ENCODE measurements around the gene FGF14.

The FGF14 gene

GRCh38 chr13:102261809-102262208 lies 140.0 kb downstream of the FGF14 start:
- no peak for DNase-seq (ENCODE audit: low spot score)
- TF ChIP-seq, protein P1, sequence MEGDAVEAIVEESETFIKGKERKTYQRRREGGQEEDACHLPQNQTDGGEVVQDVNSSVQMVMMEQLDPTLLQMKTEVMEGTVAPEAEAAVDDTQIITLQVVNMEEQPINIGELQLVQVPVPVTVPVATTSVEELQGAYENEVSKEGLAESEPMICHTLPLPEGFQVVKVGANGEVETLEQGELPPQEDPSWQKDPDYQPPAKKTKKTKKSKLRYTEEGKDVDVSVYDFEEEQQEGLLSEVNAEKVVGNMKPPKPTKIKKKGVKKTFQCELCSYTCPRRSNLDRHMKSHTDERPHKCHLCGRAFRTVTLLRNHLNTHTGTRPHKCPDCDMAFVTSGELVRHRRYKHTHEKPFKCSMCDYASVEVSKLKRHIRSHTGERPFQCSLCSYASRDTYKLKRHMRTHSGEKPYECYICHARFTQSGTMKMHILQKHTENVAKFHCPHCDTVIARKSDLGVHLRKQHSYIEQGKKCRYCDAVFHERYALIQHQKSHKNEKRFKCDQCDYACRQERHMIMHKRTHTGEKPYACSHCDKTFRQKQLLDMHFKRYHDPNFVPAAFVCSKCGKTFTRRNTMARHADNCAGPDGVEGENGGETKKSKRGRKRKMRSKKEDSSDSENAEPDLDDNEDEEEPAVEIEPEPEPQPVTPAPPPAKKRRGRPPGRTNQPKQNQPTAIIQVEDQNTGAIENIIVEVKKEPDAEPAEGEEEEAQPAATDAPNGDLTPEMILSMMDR (IDR thresholded peaks at IDR 0.05; ENCODE audit: extremely low read depth, missing control alignments): no peak

GRCh38 chr13:102261316-102261715 lies 140.5 kb downstream of the FGF14 start:
- TF ChIP-seq, protein P1 (IDR thresholded peaks at IDR 0.05; ENCODE audit: extremely low read depth, missing control alignments): no peak
- no peak for DNase-seq (ENCODE audit: low spot score)

GRCh38 chr13:102260256-102260655 lies 141.6 kb downstream of the FGF14 start:
- no peak for DNase-seq (ENCODE audit: low spot score)
- TF ChIP-seq, protein P1 (IDR thresholded peaks at IDR 0.05; ENCODE audit: extremely low read depth, missing control alignments): no peak

DNA sequence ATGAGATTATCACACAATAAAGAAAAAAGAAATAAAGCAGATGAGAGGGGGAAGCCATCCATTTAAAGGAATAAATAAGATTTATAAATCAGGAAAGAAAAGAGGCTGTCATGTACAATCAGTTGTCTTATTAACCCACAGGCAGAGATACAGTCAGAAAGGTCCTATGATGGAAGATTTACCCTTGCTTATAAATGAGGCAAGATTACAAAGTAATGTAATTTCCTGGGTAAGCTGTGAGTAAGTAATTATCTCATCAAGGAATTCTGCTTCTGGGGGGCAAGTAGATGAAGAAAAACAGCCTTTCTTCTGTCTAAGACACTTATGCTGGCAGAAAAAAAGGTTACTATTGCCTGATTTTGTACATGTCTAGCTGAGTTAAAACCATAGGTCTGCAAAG lies 146.4 kb downstream of the FGF14 start:
- TF ChIP-seq, protein P1 (IDR thresholded peaks at IDR 0.05; ENCODE audit: extremely low read depth, missing control alignments): no peak
- DNase-seq (ENCODE audit: low spot score): no peak

DNA sequence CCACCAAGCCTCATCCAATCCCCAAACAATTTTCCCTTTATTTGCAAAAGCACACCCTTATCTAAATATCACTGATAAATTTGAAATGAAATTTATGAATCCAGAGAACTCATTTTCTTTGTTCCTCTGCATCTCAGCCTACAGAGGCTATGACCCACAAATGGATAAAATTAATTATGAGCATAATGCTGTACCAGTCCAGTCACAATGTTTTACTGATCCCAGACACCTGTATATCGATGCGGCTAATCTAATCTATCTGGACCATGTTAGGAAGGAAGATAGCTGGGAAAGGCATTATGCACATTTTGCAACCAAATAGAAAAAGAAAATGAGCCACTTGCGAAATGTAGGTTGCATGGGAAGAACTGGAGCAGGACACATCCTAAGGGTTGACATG lies 150.0 kb downstream of the FGF14 start:
- DNase-seq (ENCODE audit: low spot score): no peak
- TF ChIP-seq, protein P1 (IDR thresholded peaks at IDR 0.05; ENCODE audit: extremely low read depth, missing control alignments): no peak

DNA sequence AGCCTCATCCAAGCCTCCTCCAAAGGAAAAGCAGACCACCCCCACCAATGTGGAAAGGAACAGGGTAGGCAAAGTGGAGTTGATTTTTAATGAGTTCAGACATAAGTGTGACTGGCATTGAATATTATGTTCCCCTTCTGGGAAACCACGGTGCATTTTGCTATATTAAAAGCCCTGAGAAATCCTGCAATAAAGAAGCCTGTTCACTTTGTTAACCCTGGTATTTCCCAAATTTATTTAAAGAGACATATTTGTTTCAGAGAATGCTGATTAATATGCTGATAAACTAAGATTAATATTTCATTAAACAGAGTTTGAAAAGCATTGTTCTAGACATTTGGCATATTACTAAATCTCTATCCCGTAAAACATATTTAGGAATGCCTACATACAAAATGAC lies 151.4 kb downstream of the FGF14 start:
- TF ChIP-seq, protein P1 (IDR thresholded peaks at IDR 0.05; ENCODE audit: extremely low read depth, missing control alignments): no peak
- DNase-seq (ENCODE audit: low spot score): no peak

DNA sequence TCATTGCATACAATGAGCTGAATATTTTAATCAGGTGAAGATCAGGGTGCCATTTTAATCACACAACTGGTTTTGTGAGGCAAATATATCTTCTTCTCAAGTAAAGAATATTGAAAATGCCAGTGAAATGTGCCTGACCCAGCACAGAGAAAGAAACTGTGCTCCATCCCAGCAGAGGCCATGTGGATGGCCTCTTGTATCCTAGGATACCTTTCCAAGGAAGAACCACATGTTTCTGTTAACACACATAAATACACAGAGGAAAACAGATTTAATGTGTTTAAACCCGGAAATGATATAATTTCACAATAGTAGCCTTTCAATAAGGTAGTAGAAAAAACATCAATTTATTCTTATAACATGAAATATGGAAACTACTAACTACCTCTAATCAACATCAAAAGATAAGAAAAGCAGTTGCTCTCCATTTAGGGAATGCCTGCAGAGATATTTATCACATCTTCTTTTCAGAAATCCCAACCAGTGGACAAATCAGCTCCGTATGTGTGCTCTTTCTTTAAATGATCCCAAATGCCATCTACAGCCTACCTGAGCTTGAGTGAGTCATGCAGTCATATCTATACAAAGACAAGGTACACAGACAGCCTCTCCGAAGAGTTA lies 157.1 kb downstream of the FGF14 start:
- TF ChIP-seq, protein P1 (IDR thresholded peaks at IDR 0.05; ENCODE audit: extremely low read depth, missing control alignments): no peak
- DNase-seq (ENCODE audit: low spot score): no peak

Data from GM20000 (cell line).